NOMO-1 treated with dmso at 0.1 percent for 144 hours (cell line): ENCODE results near the gene SPATA7.
"Not testable (repeated sequence)": the region's sequence is repeated elsewhere in the genome, so short reads cannot be mapped to it uniquely, and the experiment has no call there.

ENCODE experiments used
- DNase-seq: peaks from one replicate; lab custom pipeline; 2025; ENCODE audit not compliant: unreplicated experiment; lab: John Stamatoyannopoulos, UW

Gene SPATA7

GRCh38 chr14:88385212-88386101 lies at the start of gene SPATA7:
Gene SPATA7, plus strand, starts transcription at chr14:88385657. Its CDS starts 162 bp downstream, at chr14:88385819.
- peak; percentile 86 for DNase-seq

GRCh38 chr14:88340357-88340756 lies 45.1 kb upstream of the SPATA7 start:
- DNase-seq, result no peak

- no peak for DNase-seq
These were observed 42.5 kb upstream of the SPATA7 start for GRCh38 chr14:88342980-88343379.

- DNase-seq, result no peak
These were observed 39.3 kb upstream of the SPATA7 start for GRCh38 chr14:88346048-88346639.

- no peak for DNase-seq
These were observed 36.9 kb upstream of the SPATA7 start for GRCh38 chr14:88348546-88348945.

- DNase-seq, result no peak
These were observed 33.3 kb upstream of the SPATA7 start for GRCh38 chr14:88351966-88352691.

- DNase-seq, result no peak
These were observed 32.8 kb upstream of the SPATA7 start for GRCh38 chr14:88352698-88353097.

GRCh38 chr14:88354358-88354757 lies 31.1 kb upstream of the SPATA7 start:
- DNase-seq, result no peak

GRCh38 chr14:88359500-88359899 lies 26.0 kb upstream of the SPATA7 start:
- no peak for DNase-seq

- DNase-seq, result no peak
These were observed 21.8 kb upstream of the SPATA7 start for GRCh38 chr14:88363644-88364043.

- no peak for DNase-seq
These were observed 20.6 kb upstream of the SPATA7 start for GRCh38 chr14:88364710-88365413.

GRCh38 chr14:88369496-88369895 lies 16.0 kb upstream of the SPATA7 start:
- no peak for DNase-seq

GRCh38 chr14:88379706-88380343 lies 5.6 kb upstream of the SPATA7 start:
- no peak for DNase-seq

- no peak for DNase-seq
These were observed 5.1 kb upstream of the SPATA7 start for GRCh38 chr14:88380405-88380804.

GRCh38 chr14:88381634-88382033 lies 3.8 kb upstream of the SPATA7 start:
- not testable (repeated sequence) for DNase-seq

- DNase-seq, result no peak
These were observed 739 bp upstream of the SPATA7 start for GRCh38 chr14:88384718-88385117.

GRCh38 chr14:88386256-88386794 lies 868 bp downstream of the SPATA7 start:
- DNase-seq, result no peak

- DNase-seq, result no peak
These were observed 3.4 kb downstream of the SPATA7 start for GRCh38 chr14:88388741-88389282.

- no peak for DNase-seq
These were observed 7.2 kb downstream of the SPATA7 start for GRCh38 chr14:88392609-88393008.

- DNase-seq, result no peak
These were observed 25.6 kb downstream of the SPATA7 start for GRCh38 chr14:88411039-88411438.
